Panc1 (cell line): ENCODE measurements around the gene RPL36A. TPM values are rescaled to one million over a fixed set of nuclear protein-coding genes. Genes with fewer than 3 reads are reported as not detected.

Experiments used
- ATAC-seq: fragments of 200-7000 bp; cut with Tn5 transposase; 2 replicates; pipeline ENCODE4 v1.9.1; 2020; ENCODE audit warnings: mild to moderate bottlenecking, moderate library complexity
- BruUV-seq: library from RNA; stranded (reverse); fragments of 400-500 nt; replicated peaks from 2 replicates; lab custom pipeline; 2021; lab: Mats Ljungman, UMichigan
- CTCF ChIA-PET: fragments of 300-600 bp; sonication (Branson Sonifier 250); formaldehyde crosslinking; loops from one replicate; lab custom pipeline; 2022; ENCODE audit warnings: antibody characterized with exemption; lab: Charles Lee
- POLR2A ChIA-PET: fragments of 300-600 bp; sonication (Branson Sonifier 250); formaldehyde crosslinking; loops from one replicate; lab custom pipeline; 2022; ENCODE audit warnings: antibody characterized with exemption; lab: Charles Lee
- DNase-seq: peaks from one replicate; pipeline ENCODE4 v3.0.0-alpha.2; 2010; ENCODE audit warnings: low read depth, low spot score
- H3K27ac ChIP-seq: 2 replicates; pipeline ENCODE4 v1.5.1; 2011; ENCODE audit warnings: mild to moderate bottlenecking, low read length, inconsistent platforms
- H3K27me3 ChIP-seq: fragments of 200-500 bp; sonication (Bioruptor generic); 2 replicates; pipeline ENCODE4 v1.6.0; 2014; ENCODE audit warnings: low read length, inconsistent platforms; ENCODE audit not compliant: control insufficient read depth, insufficient read depth
- H3K36me3 ChIP-seq: fragments of 200-500 bp; sonication (Bioruptor generic); 2 replicates; pipeline ENCODE4 v1.5.1; 2014; ENCODE audit warnings: inconsistent platforms, mild to moderate bottlenecking, low read length, moderate library complexity; ENCODE audit not compliant: control insufficient read depth, insufficient read depth
- H3K4me1 ChIP-seq: 2 replicates; pipeline ENCODE4 v1.5.1; 2011; ENCODE audit warnings: inconsistent platforms, mild to moderate bottlenecking, low read length, moderate library complexity; ENCODE audit not compliant: control insufficient read depth, insufficient read depth
- H3K4me3 ChIP-seq, 2 experiments: 2 replicates each; pipeline ENCODE4 v1.5.1; 2011 to 2012; ENCODE audit warnings: low read depth in 2 of 2, low read length in 2 of 2, mild to moderate bottlenecking in 2 of 2, inconsistent platforms in 1 of 2, moderate library complexity in 1 of 2
- H3K9me3 ChIP-seq: fragments of 200-500 bp; sonication (Bioruptor generic); 2 replicates; pipeline ENCODE4 v1.5.1; 2014; ENCODE audit warnings: low read depth, mild to moderate bottlenecking, inconsistent platforms, low read length, moderate library complexity; ENCODE audit not compliant: control insufficient read depth, insufficient read depth
- POLR2AphosphoS5 ChIP-seq: IDR thresholded peaks from 2 replicates; pipeline ENCODE4 v1.6.1; 2012; ENCODE audit warnings: mild to moderate bottlenecking, low read depth, low read length, moderate library complexity
- SIN3A ChIP-seq: IDR thresholded peaks from 2 replicates; pipeline ENCODE4 v1.6.1; 2012; ENCODE audit warnings: low read depth, mild to moderate bottlenecking, low read length, moderate library complexity, borderline replicate concordance; ENCODE audit not compliant: insufficient read depth
- TCF7L2 ChIP-seq: IDR thresholded peaks from 2 replicates; pipeline ENCODE4 v1.6.1; 2011; ENCODE audit warnings: mild to moderate bottlenecking, low read depth, low read length, inconsistent platforms
- in situ Hi-C: cut with HindIII; loops from 2 replicates; pipeline ENCODE4 v1.10.0; 2016; ENCODE audit warnings: low sequenced_read_pairs, low pct_unique_long_range_greater_than_20kb
- intact Hi-C: fragments of 100-400 bp; cut with micrococcal nuclease; formaldehyde crosslinking; loops from one replicate; pipeline ENCODE4 v1.10.0; 2022; ENCODE audit not compliant: unreplicated experiment
- total RNA-seq: library from RNA; stranded (reverse); gene quantifications from one replicate; pipeline ENCODE4 v1.2.1, GENCODE V29; 2021; ENCODE audit not compliant: unreplicated experiment
- TF ChIP-seq, protein P1 (sequence below), 2 experiments: IDR thresholded peaks; 2 replicates each; pipeline ENCODE4 v1.6.1; 2011 to 2012; ENCODE audit warnings: low read depth in 2 of 2, control low read depth in 1 of 2, low read length in 1 of 2, mild to moderate bottlenecking in 1 of 2, moderate library complexity in 1 of 2; ENCODE audit not compliant: insufficient read depth in 1 of 2
- TF ChIP-seq, protein P2 (sequence below): fragments of 450-650 bp; IDR thresholded peaks from 2 replicates; pipeline ENCODE4 v1.5.1; 2017; ENCODE audit warnings: mild to moderate bottlenecking

The RPL36A gene
- total RNA-seq, 1 experiment from 2014 or later: 308 TPM

DNA sequence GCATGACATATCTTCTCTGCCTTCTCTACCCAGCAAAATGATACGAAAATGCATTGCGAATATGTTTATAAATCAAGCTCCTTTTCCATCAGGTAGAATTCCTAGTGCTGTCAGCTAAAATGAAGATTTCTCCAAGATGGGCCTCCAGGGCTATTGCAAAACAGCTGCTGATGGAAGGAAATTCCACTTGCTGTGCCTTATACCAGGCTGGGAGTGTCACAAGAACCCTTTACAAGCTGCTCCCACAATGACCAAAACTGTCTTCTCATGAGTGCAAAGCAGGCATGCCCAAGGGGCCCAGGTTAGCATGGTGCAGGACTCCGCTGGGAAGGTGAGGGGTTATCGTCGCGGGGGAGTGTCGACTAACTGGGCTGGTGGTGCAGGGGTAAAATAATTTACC lies 25.9 kb downstream of the RPL36A start:
- intact Hi-C loops: loop anchor here (10.0 kb wide), 1 partner anchor 178 kb away; no protein-coding TSS in a partner anchor
- in situ Hi-C loops: no loop called here
- no peak for DNase-seq
- TF ChIP-seq, protein P1, sequence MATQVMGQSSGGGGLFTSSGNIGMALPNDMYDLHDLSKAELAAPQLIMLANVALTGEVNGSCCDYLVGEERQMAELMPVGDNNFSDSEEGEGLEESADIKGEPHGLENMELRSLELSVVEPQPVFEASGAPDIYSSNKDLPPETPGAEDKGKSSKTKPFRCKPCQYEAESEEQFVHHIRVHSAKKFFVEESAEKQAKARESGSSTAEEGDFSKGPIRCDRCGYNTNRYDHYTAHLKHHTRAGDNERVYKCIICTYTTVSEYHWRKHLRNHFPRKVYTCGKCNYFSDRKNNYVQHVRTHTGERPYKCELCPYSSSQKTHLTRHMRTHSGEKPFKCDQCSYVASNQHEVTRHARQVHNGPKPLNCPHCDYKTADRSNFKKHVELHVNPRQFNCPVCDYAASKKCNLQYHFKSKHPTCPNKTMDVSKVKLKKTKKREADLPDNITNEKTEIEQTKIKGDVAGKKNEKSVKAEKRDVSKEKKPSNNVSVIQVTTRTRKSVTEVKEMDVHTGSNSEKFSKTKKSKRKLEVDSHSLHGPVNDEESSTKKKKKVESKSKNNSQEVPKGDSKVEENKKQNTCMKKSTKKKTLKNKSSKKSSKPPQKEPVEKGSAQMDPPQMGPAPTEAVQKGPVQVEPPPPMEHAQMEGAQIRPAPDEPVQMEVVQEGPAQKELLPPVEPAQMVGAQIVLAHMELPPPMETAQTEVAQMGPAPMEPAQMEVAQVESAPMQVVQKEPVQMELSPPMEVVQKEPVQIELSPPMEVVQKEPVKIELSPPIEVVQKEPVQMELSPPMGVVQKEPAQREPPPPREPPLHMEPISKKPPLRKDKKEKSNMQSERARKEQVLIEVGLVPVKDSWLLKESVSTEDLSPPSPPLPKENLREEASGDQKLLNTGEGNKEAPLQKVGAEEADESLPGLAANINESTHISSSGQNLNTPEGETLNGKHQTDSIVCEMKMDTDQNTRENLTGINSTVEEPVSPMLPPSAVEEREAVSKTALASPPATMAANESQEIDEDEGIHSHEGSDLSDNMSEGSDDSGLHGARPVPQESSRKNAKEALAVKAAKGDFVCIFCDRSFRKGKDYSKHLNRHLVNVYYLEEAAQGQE (IDR thresholded peaks at IDR 0.05; ENCODE audit: insufficient read depth in 1 of 2, low read depth in 2 of 2, low read length in 1 of 2): no peak
- no peak for TF ChIP-seq SIN3A
- TF ChIP-seq TCF7L2: no peak
- TF ChIP-seq, protein P2, sequence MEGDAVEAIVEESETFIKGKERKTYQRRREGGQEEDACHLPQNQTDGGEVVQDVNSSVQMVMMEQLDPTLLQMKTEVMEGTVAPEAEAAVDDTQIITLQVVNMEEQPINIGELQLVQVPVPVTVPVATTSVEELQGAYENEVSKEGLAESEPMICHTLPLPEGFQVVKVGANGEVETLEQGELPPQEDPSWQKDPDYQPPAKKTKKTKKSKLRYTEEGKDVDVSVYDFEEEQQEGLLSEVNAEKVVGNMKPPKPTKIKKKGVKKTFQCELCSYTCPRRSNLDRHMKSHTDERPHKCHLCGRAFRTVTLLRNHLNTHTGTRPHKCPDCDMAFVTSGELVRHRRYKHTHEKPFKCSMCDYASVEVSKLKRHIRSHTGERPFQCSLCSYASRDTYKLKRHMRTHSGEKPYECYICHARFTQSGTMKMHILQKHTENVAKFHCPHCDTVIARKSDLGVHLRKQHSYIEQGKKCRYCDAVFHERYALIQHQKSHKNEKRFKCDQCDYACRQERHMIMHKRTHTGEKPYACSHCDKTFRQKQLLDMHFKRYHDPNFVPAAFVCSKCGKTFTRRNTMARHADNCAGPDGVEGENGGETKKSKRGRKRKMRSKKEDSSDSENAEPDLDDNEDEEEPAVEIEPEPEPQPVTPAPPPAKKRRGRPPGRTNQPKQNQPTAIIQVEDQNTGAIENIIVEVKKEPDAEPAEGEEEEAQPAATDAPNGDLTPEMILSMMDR: no peak
- no peak for TF ChIP-seq POLR2AphosphoS5
- POLR2A ChIA-PET: no interaction called here
- CTCF ChIA-PET: interaction anchor here (0.6 kb wide), 1 partner anchor 214 kb away, joined by 4 read pairs; no protein-coding TSS in a partner anchor
- Histone ChIP-seq H3K4me3 (no peak overlapping the region), H3K27ac (no peak overlapping the region), H3K9me3 (no peaks in the 10 kb centered on the region), H3K27me3 (no peaks in the 10 kb centered on the region), H3K36me3 (peaks cover 12% of the 10 kb centered on the region), H3K4me1 (peaks cover 13% of the 10 kb centered on the region)
- no TSS peak for BruUV-seq
- ATAC-seq: no peak

GRCh38 chrX:101417190-101417589 lies 26.4 kb downstream of the RPL36A start:
- peak overlapping the region; percentile 93 for H3K27ac ChIP-seq
- no peak for DNase-seq
- no peaks in the 10 kb centered on the region for H3K27me3 ChIP-seq
- intact Hi-C loops (loop anchor here (10.0 kb wide), 1 partner anchor 178 kb away; no protein-coding TSS in a partner anchor), in situ Hi-C loops (no loop called here)
- no peak for TF ChIP-seq POLR2AphosphoS5
- TF ChIP-seq, protein P1 (IDR thresholded peaks at IDR 0.05; ENCODE audit: insufficient read depth in 1 of 2, low read depth in 2 of 2, low read length in 1 of 2): no peak
- no peak for TF ChIP-seq TCF7L2
- no peak for TF ChIP-seq SIN3A
- TF ChIP-seq, protein P2: no peak
- no peaks in the 10 kb centered on the region for H3K9me3 ChIP-seq
- ChIA-PET POLR2A (no interaction called here), CTCF (no interaction called here)
- H3K4me3 ChIP-seq: no peak overlapping the region; a peak in 1 of 4 replicates
- H3K4me1 ChIP-seq: peaks cover 13% of the 10 kb centered on the region
- no peak for ATAC-seq
- peaks cover 12% of the 10 kb centered on the region for H3K36me3 ChIP-seq
- BruUV-seq: no TSS peak
